HuH-7.5 (cell line): ENCODE data around the gene HS3ST4.
A peak's percentile ranks its signal among the peaks of the same experiment; 100 is the strongest.

Experiments
- DNase-seq: peaks from one replicate; pipeline ENCODE4 v3.0.0; 2011; ENCODE audit warnings: low spot score

Gene HS3ST4

GRCh38 chr16:25823891-25824290 lies 132.1 kb downstream of the HS3ST4 start:
- no peak for DNase-seq

- DNase-seq, result no peak
These were observed 135.9 kb downstream of the HS3ST4 start for GRCh38 chr16:25827709-25828108.

- no peak for DNase-seq
These were observed 136.8 kb downstream of the HS3ST4 start for GRCh38 chr16:25828510-25828909.

- DNase-seq, result no peak
These were observed 140.5 kb downstream of the HS3ST4 start for GRCh38 chr16:25832291-25832690.

GRCh38 chr16:25834101-25834500 lies 142.3 kb downstream of the HS3ST4 start:
- DNase-seq, result no peak

GRCh38 chr16:25835126-25835525 lies 143.4 kb downstream of the HS3ST4 start:
- no peak for DNase-seq

- DNase-seq, result peak; percentile 6
These were observed 147.0 kb downstream of the HS3ST4 start for GRCh38 chr16:25838724-25839186.

- no peak for DNase-seq
These were observed 150.0 kb downstream of the HS3ST4 start for GRCh38 chr16:25841761-25842160.

- DNase-seq, result no peak
These were observed 154.1 kb downstream of the HS3ST4 start for GRCh38 chr16:25845901-25846300.

- no peak for DNase-seq
These were observed 162.4 kb downstream of the HS3ST4 start for GRCh38 chr16:25854141-25854540.

GRCh38 chr16:25855063-25855462 lies 163.3 kb downstream of the HS3ST4 start:
- DNase-seq, result no peak

- DNase-seq, result no peak
These were observed 164.1 kb downstream of the HS3ST4 start for GRCh38 chr16:25855818-25856217.

- no peak for DNase-seq
These were observed 167.9 kb downstream of the HS3ST4 start for GRCh38 chr16:25859645-25860044.

GRCh38 chr16:25867041-25867440 lies 175.3 kb downstream of the HS3ST4 start:
- DNase-seq, result no peak

- DNase-seq, result no peak
These were observed 176.3 kb downstream of the HS3ST4 start for GRCh38 chr16:25868106-25868505.

GRCh38 chr16:25868706-25869370 lies 177.1 kb downstream of the HS3ST4 start:
- no peak for DNase-seq

- DNase-seq, result no peak
These were observed 180.8 kb downstream of the HS3ST4 start for GRCh38 chr16:25872369-25873070.

GRCh38 chr16:25874196-25874595 lies 182.4 kb downstream of the HS3ST4 start:
- no peak for DNase-seq

GRCh38 chr16:25875956-25876598 lies 184.3 kb downstream of the HS3ST4 start:
- DNase-seq, result no peak

GRCh38 chr16:25877103-25877502 lies 185.3 kb downstream of the HS3ST4 start:
- DNase-seq, result no peak

- no peak for DNase-seq
These were observed 194.8 kb downstream of the HS3ST4 start for GRCh38 chr16:25886598-25886997.

GRCh38 chr16:25888868-25889267 lies 197.1 kb downstream of the HS3ST4 start:
- DNase-seq, result no peak

- DNase-seq, result no peak
These were observed 201.6 kb downstream of the HS3ST4 start for GRCh38 chr16:25893332-25893731.
